Measurements from ENCODE around the gene SLC29A3. TPM values are rescaled to one million over a fixed set of nuclear protein-coding genes. Genes with fewer than 3 reads are reported as not detected.

The SLC29A3 gene
- total and polyA plus RNA-seq, 2 of the 8 experiments (the other 6 are each of a cell fraction or from before 2014, with no cell fraction given), result 14.0 to 24.6 TPM

DNA sequence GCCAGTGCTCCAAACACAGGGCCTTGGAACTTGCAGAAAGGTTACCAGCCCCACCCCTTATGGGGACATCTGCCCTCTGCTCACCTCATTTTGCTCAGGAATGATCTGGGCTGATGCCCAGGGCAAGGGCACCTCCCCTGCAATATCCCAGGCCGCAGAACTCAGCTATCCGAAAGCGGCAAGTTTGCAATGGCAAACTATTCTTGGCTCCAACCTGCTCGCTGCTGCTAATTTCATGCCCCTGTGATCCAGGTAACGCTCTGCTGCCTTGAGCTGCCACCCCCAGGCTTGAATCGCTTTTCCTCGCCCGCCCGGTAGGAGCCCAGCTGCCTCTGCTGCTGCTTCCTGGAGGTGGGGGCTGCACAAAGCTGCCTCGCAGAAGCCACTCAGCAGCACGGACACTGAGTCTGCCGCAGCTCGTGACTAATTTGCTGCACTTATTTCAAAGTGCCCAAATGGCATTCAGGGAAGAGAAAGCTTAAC is 18.2 kb downstream of the SLC29A3 start:
- no peak overlapping the region for H4K91ac ChIP-seq (replicated peaks; ENCODE audit: insufficient read length, low read length)
- no peak overlapping the region for H3K9ac ChIP-seq (replicated peaks in 1 of 4; ENCODE audit: extremely low read depth in 1 of 4, low read depth in 3 of 4, low read length in 3 of 4)
- H3K9me3 ChIP-seq (ENCODE audit: insufficient read depth in 2 of 2, low read depth in 1 of 2, low read length in 1 of 2), result no peaks in the 10 kb centered on the region
- no peak overlapping the region for H3K4ac ChIP-seq (replicated peaks; ENCODE audit: insufficient read length, low read depth, low read length)
- H3K79me2 ChIP-seq (ENCODE audit: control insufficient read depth in 1 of 2, insufficient read depth in 2 of 2, low read length in 2 of 2), result no peaks in the 10 kb centered on the region
- no peak overlapping the region for H2BK20ac ChIP-seq (ENCODE audit: low read length)
- ChIA-PET POLR2A (ENCODE audit: partially characterized antibody) (interaction anchor here (1.0 to 1.6 kb wide), 4 partner anchors 10 to 286 kb away, joined by 3 to 5 read pairs (median 4); no protein-coding TSS in a partner anchor), CTCF (ENCODE audit: partially characterized antibody) (interaction anchor here (0.6 to 3.8 kb wide), 15 partner anchors 8 to 460 kb away, joined by 3 to 19 read pairs (median 3); partner anchors contain the start of gene SLC29A3)
- no peak overlapping the region for H3K4me3 ChIP-seq (ENCODE audit: extremely low read depth in 1 of 4, insufficient read depth in 2 of 4, low read depth in 3 of 4, low read length in 4 of 4)
- H2BK12ac ChIP-seq (ENCODE audit: low read depth, low read length), result 0 out of 2 replicates have a peak overlapping the region, but pooled peaks have one; percentile 43
- no peaks in the 10 kb centered on the region for H3K23me2 ChIP-seq (ENCODE audit: low read depth, low read length)
- H3K14ac ChIP-seq (ENCODE audit: insufficient read length), result no peak overlapping the region
- H4K8ac ChIP-seq (ENCODE audit: extremely low read depth, insufficient read depth, low read length), result peak overlapping the region; percentile 15; the same call in 1 of the 2 replicates
- H3K79me1 ChIP-seq (ENCODE audit: low read depth, low read length), result no peaks in the 10 kb centered on the region
- no peak overlapping the region for H3K27ac ChIP-seq (ENCODE audit: low read depth, low read length)
- H3K23ac ChIP-seq (ENCODE audit: insufficient read length), result no peak overlapping the region
- peak overlapping the region; percentile 61; the same call in 1 of the 2 replicates for H2BK15ac ChIP-seq (ENCODE audit: low read length)
- WGBS, 2 experiments (ENCODE audit: extremely low coverage in 1 of 2, insufficient coverage in 1 of 2, insufficient read length in 1 of 2, insufficient replicate concordance in 2 of 2, low coverage in 1 of 2, low lambda C conversion rate in 2 of 2, missing lambda C conversion rate in 1 of 2), result 78% methylated on average over 13 of the region's 13 CpGs; no CpG with 5 or more reads in 1 of the 2 experiments
- H2BK120ac ChIP-seq (replicated peaks; ENCODE audit: low read depth, low read length), result no peak overlapping the region
- H2BK5ac ChIP-seq (ENCODE audit: low read depth, low read length), result 0 out of 2 replicates have a peak overlapping the region, but pooled peaks have one; percentile 23
- FAIRE-seq (no peak), DNase-seq (ENCODE audit: low read depth in 1 of 2, low spot score in 2 of 2) (peak in 1 of 2 experiments; percentile 49)
- H3K56ac ChIP-seq (replicated peaks; ENCODE audit: insufficient read length, low read depth, low read length), result no peak overlapping the region
- no peaks in the 10 kb centered on the region for H3K27me3 ChIP-seq (replicated peaks in 1 of 4; ENCODE audit: control insufficient read depth in 3 of 4, extremely low read depth in 1 of 4, insufficient read depth in 3 of 4, low read length in 3 of 4)
- no peak overlapping the region for H3K4me2 ChIP-seq (ENCODE audit: insufficient read depth in 1 of 2, low read depth in 2 of 2, low read length in 2 of 2)
- H3K4me1 ChIP-seq (replicated peaks in 1 of 4; ENCODE audit: control insufficient read depth in 3 of 4, insufficient read depth in 4 of 4, low read length in 3 of 4), result peaks cover 0 to 18% (median 11%) of the 10 kb centered on the region in 4 experiments; a peak in 6 of 7 replicates
- no peak overlapping the region for H2AK5ac ChIP-seq (ENCODE audit: low read depth, low read length)
- H4K20me1 ChIP-seq (replicated peaks in 1 of 2; ENCODE audit: control insufficient read depth in 1 of 2, insufficient read depth in 2 of 2, low read length in 2 of 2), result no peaks in the 10 kb centered on the region
- peaks cover 0 to 3% (median 0%) of the 10 kb centered on the region in 4 experiments; a peak in 1 of 8 replicates for H3K36me3 ChIP-seq (ENCODE audit: control insufficient read depth in 2 of 4, insufficient read depth in 4 of 4, low read length in 3 of 4)
- no peak overlapping the region for H2AFZ ChIP-seq (ENCODE audit: low read length)
- peak overlapping the region; percentile 51; the same call in 1 of the 2 replicates for H3K18ac ChIP-seq (ENCODE audit: extremely low read depth, low read length)
- TF ChIP-seq RAD21 (IDR thresholded peaks at IDR 0.05 in 1 of 2, conservative IDR thresholded peaks at IDR 0.05 in 1 of 2; ENCODE audit: low read depth in 2 of 2, low read length in 2 of 2), result no peak
- TF ChIP-seq KDM4A (IDR thresholded peaks at IDR 0.05; ENCODE audit: low read depth, low read length, severe bottlenecking), result no peak
- no peak for TF ChIP-seq MAX (IDR thresholded peaks at IDR 0.05)
- no peak for TF ChIP-seq TEAD4 (IDR thresholded peaks at IDR 0.05; ENCODE audit: low read depth, low read length)
- no peak for TF ChIP-seq SRF (IDR thresholded peaks at IDR 0.05; ENCODE audit: low read depth, low read length)
- no peak for TF ChIP-seq SIRT6 (IDR thresholded peaks at IDR 0.05; ENCODE audit: low read length)
- no peak for TF ChIP-seq POLR2AphosphoS5 (IDR thresholded peaks at IDR 0.05; ENCODE audit: low read depth, low read length)
- TF ChIP-seq CBX5 (IDR thresholded peaks at IDR 0.05; ENCODE audit: low read depth, low read length), result no peak
- no peak overlapping the region for H4K5ac ChIP-seq (ENCODE audit: insufficient read length, low read depth, low read length)

All from H1 (cell line).